Measurements from ENCODE around the gene CDH24.

GRCh38 chr14:23028799-23029198, 28.5 kb downstream of the CDH24 start:
- TF ChIP-seq CTCF (IDR thresholded peaks at IDR 0.05; ENCODE audit: poor library complexity), result no peak
- no peak for TF ChIP-seq EZH2 (IDR thresholded peaks at IDR 0.05; ENCODE audit: borderline replicate concordance)
